22Rv1 (cell line): ENCODE measurements around the gene KIRREL1.

ENCODE experiments used
- H3K27ac ChIP-seq: fragments of 450-650 bp; 2 replicates; pipeline ENCODE4 v1.5.1; 2017
- ZFX ChIP-seq: fragments of 450-650 bp; IDR thresholded peaks from 2 replicates; pipeline ENCODE4 v1.6.1; 2017; ENCODE audit warnings: antibody characterized with exemption, borderline replicate concordance
- TF ChIP-seq, protein P1 (sequence below): fragments of 450-650 bp; IDR thresholded peaks from 2 replicates; pipeline ENCODE4 v1.5.1; 2017; ENCODE audit warnings: mild to moderate bottlenecking

Gene KIRREL1

DNA sequence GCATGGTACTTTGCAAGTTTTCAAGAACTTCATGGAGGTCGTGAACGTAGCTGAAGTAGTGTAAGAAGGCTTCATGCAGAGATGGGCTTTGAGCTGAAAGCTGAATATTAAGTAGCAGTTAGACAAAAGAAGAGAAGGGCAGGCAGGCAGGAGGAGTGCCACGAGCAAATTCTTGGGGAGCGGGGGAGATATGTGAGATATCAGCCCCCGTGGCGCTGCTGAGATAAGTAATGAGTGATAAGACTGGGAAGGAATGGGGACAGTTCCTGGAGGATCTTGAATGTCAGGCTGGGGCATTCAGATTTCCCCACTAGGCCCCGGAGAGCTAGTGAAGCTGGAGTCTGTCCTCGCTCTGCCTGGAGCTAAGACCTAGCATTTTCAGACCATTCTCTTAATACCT lies 27.9 kb upstream of the KIRREL1 start:
- H3K27ac ChIP-seq: no peak overlapping the region

DNA sequence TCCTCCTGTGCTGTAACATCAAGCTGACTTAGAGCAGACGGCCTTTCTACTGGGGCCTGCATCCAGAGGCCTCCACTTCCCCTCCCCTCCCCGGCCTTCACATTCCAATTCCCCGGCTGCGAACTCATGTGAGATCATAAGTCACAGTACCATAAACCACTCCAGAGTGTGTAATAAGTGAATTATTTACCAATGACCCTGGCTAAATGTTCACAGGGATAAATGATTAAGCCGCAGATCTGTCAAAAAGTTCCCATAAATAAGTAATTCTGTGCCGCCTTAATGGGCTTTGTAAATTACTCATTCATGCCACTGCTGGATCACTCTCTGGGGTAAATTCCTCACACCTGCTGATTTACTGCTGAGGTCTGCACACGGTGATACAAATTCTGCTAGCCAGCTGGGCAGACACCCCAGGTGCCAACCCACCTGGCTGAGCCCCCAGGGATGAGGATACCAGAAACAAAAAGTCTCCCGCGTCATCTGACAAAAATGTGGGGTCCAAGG lies 27.4 kb upstream of the KIRREL1 start:
- H3K27ac ChIP-seq: no peak overlapping the region
- no peak for TF ChIP-seq ZFX
- TF ChIP-seq, protein P1, sequence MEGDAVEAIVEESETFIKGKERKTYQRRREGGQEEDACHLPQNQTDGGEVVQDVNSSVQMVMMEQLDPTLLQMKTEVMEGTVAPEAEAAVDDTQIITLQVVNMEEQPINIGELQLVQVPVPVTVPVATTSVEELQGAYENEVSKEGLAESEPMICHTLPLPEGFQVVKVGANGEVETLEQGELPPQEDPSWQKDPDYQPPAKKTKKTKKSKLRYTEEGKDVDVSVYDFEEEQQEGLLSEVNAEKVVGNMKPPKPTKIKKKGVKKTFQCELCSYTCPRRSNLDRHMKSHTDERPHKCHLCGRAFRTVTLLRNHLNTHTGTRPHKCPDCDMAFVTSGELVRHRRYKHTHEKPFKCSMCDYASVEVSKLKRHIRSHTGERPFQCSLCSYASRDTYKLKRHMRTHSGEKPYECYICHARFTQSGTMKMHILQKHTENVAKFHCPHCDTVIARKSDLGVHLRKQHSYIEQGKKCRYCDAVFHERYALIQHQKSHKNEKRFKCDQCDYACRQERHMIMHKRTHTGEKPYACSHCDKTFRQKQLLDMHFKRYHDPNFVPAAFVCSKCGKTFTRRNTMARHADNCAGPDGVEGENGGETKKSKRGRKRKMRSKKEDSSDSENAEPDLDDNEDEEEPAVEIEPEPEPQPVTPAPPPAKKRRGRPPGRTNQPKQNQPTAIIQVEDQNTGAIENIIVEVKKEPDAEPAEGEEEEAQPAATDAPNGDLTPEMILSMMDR: no peak

More for the DNA sequence above, 27.9 kb upstream of the KIRREL1 start:
- no peak for TF ChIP-seq ZFX
- TF ChIP-seq, protein P1: no peak

DNA sequence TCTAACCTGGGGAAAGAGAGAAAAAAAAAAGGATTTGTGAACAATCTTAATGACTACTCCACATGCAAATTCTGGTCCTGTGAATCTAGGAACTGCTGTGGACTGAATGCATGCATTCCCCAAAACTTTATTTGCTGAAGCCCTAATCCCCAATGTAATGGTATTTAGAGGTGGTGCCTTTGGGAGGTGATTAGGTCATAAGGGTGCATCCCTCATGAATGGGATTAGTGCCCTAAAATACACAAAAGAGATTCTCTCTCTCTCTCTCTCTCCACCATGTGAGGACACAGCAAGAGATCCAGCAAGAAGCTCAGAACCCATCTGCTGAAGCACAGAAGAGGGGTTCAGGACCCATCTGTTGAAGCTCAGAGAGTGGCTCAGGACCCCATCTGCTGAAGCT lies 26.2 kb upstream of the KIRREL1 start:
- TF ChIP-seq ZFX: no peak
- TF ChIP-seq, protein P1: no peak

DNA sequence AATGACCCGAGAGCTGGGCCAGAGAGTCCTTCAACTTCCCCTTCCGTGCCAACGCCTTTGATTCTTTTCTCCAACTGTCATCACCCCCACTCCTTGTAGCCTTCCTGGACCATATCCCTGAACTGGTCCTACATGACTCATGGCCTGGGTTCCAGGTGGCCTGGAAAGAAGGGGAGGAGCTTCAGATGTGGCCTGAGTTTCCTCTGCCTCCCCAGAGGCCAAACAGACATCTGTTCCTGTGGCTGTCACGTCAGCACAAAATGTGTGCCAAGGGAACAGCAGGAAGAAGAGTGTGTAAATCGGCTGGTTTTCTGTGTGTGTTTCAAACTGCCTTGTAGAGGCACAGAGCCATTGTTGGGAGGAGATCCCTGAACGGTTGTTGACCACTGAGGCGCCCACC lies 24.9 kb upstream of the KIRREL1 start:
- no peak overlapping the region for H3K27ac ChIP-seq
- TF ChIP-seq, protein P1: no peak
- no peak for TF ChIP-seq ZFX

More for the DNA sequence above, 26.2 kb upstream of the KIRREL1 start:
- no peak overlapping the region for H3K27ac ChIP-seq

DNA sequence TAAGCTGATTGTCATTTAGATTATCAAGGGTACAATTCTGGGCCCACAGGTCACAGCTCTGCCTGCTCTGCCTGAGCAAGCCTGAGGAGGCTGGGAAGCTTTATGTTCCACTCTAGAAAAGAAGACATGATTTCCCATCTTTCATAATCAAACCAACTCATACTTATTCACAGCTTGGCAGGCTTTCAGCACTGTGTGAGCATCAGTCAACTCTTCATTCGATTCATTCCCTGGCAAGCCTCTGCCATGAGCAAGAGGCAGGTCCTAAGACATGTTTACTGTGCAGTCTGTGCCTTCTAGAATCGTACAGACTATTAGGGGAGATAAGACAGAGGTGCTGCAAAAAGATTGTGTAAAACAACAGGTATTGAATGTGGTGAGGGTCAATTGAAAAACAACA lies 24.5 kb upstream of the KIRREL1 start:
- no peak for TF ChIP-seq ZFX
- TF ChIP-seq, protein P1: no peak
- no peak overlapping the region for H3K27ac ChIP-seq

DNA sequence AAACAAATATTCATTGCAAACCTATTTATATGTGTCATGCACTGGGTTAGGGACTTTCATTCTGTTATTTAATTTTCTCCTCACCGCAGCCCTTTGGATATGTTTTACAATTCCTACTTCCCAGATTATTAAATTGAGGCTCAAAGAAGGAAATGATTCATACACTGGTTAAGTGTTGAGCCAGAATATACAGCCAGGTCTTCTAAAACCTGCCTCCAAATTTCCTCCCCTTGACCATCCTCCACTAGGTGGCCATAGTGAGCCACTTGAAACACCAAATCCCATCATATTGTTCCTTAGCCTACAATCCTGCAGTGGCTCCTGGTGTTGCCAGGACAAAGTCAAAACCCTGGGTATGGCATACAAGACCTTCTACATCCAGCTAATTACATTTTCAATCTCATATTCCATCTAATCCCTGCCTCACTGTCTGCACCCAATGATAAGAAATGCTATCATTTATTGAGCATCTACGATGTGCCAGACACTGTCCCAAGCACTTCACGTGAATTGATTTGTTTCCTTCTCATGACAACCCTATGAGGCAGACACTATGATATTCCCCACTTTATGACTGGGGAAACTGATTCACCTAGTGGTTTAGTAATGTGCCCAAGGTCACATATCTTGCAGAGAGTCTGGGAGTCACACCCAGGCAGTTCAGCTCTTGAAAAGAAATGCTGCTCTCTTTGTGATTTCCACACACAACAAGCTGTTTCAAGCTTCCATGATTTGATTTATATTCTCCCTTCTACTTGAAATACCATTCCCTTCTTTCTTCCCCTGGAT lies 23.6 kb upstream of the KIRREL1 start:
- TF ChIP-seq, protein P1: peak; percentile 88
- no peak for TF ChIP-seq ZFX
- H3K27ac ChIP-seq: no peak overlapping the region

DNA sequence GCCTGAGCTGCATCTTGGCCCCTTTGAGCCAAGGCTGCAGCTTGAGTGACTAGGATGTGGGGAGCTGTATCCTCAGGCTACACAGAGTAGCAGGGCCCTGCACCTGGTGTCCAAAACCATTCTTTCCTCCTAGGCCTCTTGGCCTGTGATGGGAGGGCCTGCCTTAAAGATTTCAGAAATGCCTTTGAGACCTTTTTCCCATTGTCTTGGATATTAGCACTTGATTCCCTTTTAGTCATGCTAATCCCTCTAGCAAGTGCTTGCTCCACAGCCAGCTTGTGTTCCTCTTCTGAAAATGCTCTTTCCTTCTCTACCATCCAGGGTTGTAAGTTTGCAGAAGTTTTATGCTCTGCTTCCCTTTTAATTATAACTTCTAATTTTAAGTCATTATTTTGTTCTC lies 21.7 kb upstream of the KIRREL1 start:
- no peak for TF ChIP-seq ZFX
- TF ChIP-seq, protein P1: no peak

More for the DNA sequence above, 21.7 kb upstream of the KIRREL1 start:
- no peak overlapping the region for H3K27ac ChIP-seq
